Temporal lobe (tissue), 2 donors: ENCODE measurements around the gene ALDH1L1. TPM values are rescaled to one million over a fixed set of nuclear protein-coding genes. Genes with fewer than 3 reads are reported as not detected.
A peak's percentile ranks its signal among the peaks of the same experiment; 100 is the strongest.

Source experiments
- small RNA-seq: library from RNA; depleted of rRNA; stranded (forward); fragments of <200 nt; gene quantifications from one replicate; pipeline ENCODE3, GENCODE V24; 2014; ENCODE audit warnings: low replicate concordance
- total RNA-seq: library from RNA; depleted of rRNA; stranded (reverse); fragments of >200 nt; gene quantifications from one replicate; pipeline ENCODE4 v1.2.3, GENCODE V29; 2014

The ALDH1L1 gene
- total RNA-seq, 1 donor from 2014 or later = 3.4 TPM

Small RNA genes within 50 kb of the gene (small RNA-seq; reads per million reads assigned to genes)
- gene RNU1-30P = 0.78 reads per million, percentile 67 among the genes with 10 or more reads in this experiment

Other genes starting within 250 kb of the ALDH1L1 start
- 0.98 TPM for gene ROPN1B, start 211.4 kb downstream of the ALDH1L1 start, total RNA-seq
- 52.1 TPM for gene SLC41A3, start 96.5 kb downstream of the ALDH1L1 start, total RNA-seq
- gene KLF15, start 176.8 kb upstream of the ALDH1L1 start, total RNA-seq = 1.7 TPM
- gene CFAP100, start 214.3 kb upstream of the ALDH1L1 start, total RNA-seq = 2.5 TPM